ENCODE data around the gene FBXO48. TPM values are rescaled to one million over a fixed set of nuclear protein-coding genes. Genes with fewer than 3 reads are reported as not detected.

Gene FBXO48
- total RNA-seq, 1 donor from 2014 or later = 2.3 TPM

- Histone ChIP-seq H3K36me3 (no peaks in the 10 kb centered on the region), H3K9me3 (no peaks in the 10 kb centered on the region), H3K4me1 (peaks cover 36% of the 10 kb centered on the region), H3K27me3 (ENCODE audit: low read depth) (no peaks in the 10 kb centered on the region), H3K4me3 (no peak overlapping the region), H3K27ac (peak overlapping the region; percentile 8)
- intact Hi-C loops (cut with DNase I) = no loop called here
- DNase-seq (no peak), ATAC-seq (peak; percentile 10 to 53)
- TF ChIP-seq, protein P1, sequence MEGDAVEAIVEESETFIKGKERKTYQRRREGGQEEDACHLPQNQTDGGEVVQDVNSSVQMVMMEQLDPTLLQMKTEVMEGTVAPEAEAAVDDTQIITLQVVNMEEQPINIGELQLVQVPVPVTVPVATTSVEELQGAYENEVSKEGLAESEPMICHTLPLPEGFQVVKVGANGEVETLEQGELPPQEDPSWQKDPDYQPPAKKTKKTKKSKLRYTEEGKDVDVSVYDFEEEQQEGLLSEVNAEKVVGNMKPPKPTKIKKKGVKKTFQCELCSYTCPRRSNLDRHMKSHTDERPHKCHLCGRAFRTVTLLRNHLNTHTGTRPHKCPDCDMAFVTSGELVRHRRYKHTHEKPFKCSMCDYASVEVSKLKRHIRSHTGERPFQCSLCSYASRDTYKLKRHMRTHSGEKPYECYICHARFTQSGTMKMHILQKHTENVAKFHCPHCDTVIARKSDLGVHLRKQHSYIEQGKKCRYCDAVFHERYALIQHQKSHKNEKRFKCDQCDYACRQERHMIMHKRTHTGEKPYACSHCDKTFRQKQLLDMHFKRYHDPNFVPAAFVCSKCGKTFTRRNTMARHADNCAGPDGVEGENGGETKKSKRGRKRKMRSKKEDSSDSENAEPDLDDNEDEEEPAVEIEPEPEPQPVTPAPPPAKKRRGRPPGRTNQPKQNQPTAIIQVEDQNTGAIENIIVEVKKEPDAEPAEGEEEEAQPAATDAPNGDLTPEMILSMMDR (IDR thresholded peaks at IDR 0.05) = no peak
Observed at GRCh38 chr2:68434981-68435380, 32.1 kb downstream of the FBXO48 start.

- Histone ChIP-seq H3K4me3 (no peak overlapping the region), H3K4me1 (peaks cover 34% of the 10 kb centered on the region), H3K36me3 (no peaks in the 10 kb centered on the region), H3K27ac (no peak overlapping the region), H3K9me3 (no peaks in the 10 kb centered on the region), H3K27me3 (ENCODE audit: low read depth) (no peaks in the 10 kb centered on the region)
- ATAC-seq = peak in 1 of 2 donors; percentile 18
- TF ChIP-seq, protein P1 (IDR thresholded peaks at IDR 0.05) = no peak
- DNase-seq = no peak
- intact Hi-C loops (cut with DNase I) = no loop called here
Observed at GRCh38 chr2:68432696-68433658, 34.1 kb downstream of the FBXO48 start.

GRCh38 chr2:68431316-68431972 is 35.6 kb downstream of the FBXO48 start:
- no peaks in the 10 kb centered on the region for H3K36me3 ChIP-seq
- H3K4me3 ChIP-seq = no peak overlapping the region
- peaks cover 40% of the 10 kb centered on the region for H3K4me1 ChIP-seq
- H3K27ac ChIP-seq = no peak overlapping the region
- no peak for DNase-seq
- TF ChIP-seq, protein P1 (IDR thresholded peaks at IDR 0.05) = no peak
- no peak for ATAC-seq
- no peaks in the 10 kb centered on the region for H3K9me3 ChIP-seq
- intact Hi-C loops (cut with DNase I) = no loop called here
- no peaks in the 10 kb centered on the region for H3K27me3 ChIP-seq (ENCODE audit: low read depth)

DNA sequence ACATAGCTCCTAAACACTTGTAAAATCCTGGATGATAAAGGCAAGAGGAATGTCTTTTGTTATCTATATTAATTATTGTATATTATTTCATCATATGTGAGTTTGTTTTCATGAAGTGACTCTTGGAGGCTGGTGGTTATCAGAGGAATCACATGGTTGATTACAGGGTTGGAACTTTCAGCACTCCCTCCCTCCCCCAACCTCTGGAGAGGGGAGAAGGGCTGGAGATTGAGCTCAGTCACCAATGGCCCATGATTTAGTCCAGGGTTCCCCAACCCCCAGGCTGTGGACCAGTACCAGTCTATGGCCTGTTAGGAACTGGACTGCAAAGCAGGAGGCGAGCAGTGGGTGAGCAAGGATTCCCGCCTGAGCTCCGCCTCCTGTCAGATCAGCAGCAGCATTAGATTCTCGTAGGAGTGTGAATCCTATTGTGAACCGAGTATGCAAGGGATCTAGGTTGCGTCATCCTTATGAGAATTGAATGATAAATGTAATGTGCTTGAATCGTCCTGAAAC is 37.7 kb downstream of the FBXO48 start:
- Histone ChIP-seq H3K4me1 (peaks cover 35% of the 10 kb centered on the region), H3K36me3 (no peaks in the 10 kb centered on the region), H3K27ac (no peak overlapping the region), H3K4me3 (no peak overlapping the region), H3K9me3 (no peaks in the 10 kb centered on the region), H3K27me3 (ENCODE audit: low read depth) (no peaks in the 10 kb centered on the region)
- ATAC-seq = no peak
- intact Hi-C loops (cut with DNase I) = no loop called here
- DNase-seq = no peak
- TF ChIP-seq, protein P1 (IDR thresholded peaks at IDR 0.05) = no peak

GRCh38 chr2:68428746-68429145 is 38.3 kb downstream of the FBXO48 start:
- no peak overlapping the region for H3K27ac ChIP-seq
- H3K27me3 ChIP-seq (ENCODE audit: low read depth) = no peaks in the 10 kb centered on the region
- H3K36me3 ChIP-seq = no peaks in the 10 kb centered on the region
- ATAC-seq (no peak), DNase-seq (no peak)
- H3K9me3 ChIP-seq = no peaks in the 10 kb centered on the region
- TF ChIP-seq, protein P1 (IDR thresholded peaks at IDR 0.05) = no peak
- intact Hi-C loops (cut with DNase I) = no loop called here
- peaks cover 38% of the 10 kb centered on the region for H3K4me1 ChIP-seq
- no peak overlapping the region for H3K4me3 ChIP-seq
